Transverse colon (tissue), 4 donors: ENCODE data around the gene ZFYVE21. TPM values are rescaled to one million over a fixed set of nuclear protein-coding genes. Genes with fewer than 3 reads are reported as not detected.

Source experiments
- DNase-seq: peaks from one replicate; pipeline ENCODE4 v3.0.0-alpha.2; 2019
- H3K27ac ChIP-seq, 4 donors: fragments of 200-600 bp; sonication (generic); 2 replicates each; pipeline ENCODE4 v1.5.1; 2016 to 2018; ENCODE audit warnings: inconsistent platforms in 4 of 4
- H3K27me3 ChIP-seq: fragments of 200-600 bp; sonication (generic); 2 replicates; pipeline ENCODE4 v1.5.1; 2017; ENCODE audit warnings: inconsistent platforms
- H3K36me3 ChIP-seq, 4 donors: fragments of 200-600 bp; sonication (generic); 2 replicates each; pipeline ENCODE4 v1.5.1; 2017 to 2019; ENCODE audit warnings: inconsistent platforms in 4 of 4
- H3K4me1 ChIP-seq, 4 donors: fragments of 200-600 bp; sonication (generic); 2 replicates each; pipeline ENCODE4 v1.5.1; 2017 to 2020; ENCODE audit warnings: inconsistent platforms in 4 of 4
- H3K4me3 ChIP-seq, 4 donors: fragments of 200-600 bp; sonication (generic); 1 replicate in 1 of 4; 2 replicates in 3 of 4; pipeline versions ENCODE4 v1.5.1 to v1.6.1; 2017 to 2019; ENCODE audit warnings: inconsistent platforms in 4 of 4
- H3K9me3 ChIP-seq, 2 donors: fragments of 200-600 bp; sonication (generic); 2 replicates each; pipeline ENCODE4 v1.5.1; 2017 to 2019; ENCODE audit warnings: inconsistent platforms in 2 of 2
- CTCF ChIP-seq, 5 experiments: fragments of 200-600 bp in 3 of 5; fragments of 450-650 bp in 2 of 5; sonication (generic) in 3 of 5; IDR thresholded peaks; 1 replicate in 2 of 5; 2 replicates in 3 of 5; pipeline ENCODE4 v1.5.1; 2016 to 2017; ENCODE audit warnings: antibody characterized with exemption in 5 of 5, inconsistent platforms in 3 of 5, mild to moderate bottlenecking in 2 of 5, moderate library complexity in 1 of 5
- EP300 ChIP-seq: sonication (generic); formaldehyde crosslinking; IDR thresholded peaks from one replicate; pipeline ENCODE4 v1.6.1; 2017; ENCODE audit warnings: antibody characterized with exemption, low read depth
- POLR2A ChIP-seq: fragments of 450-650 bp; IDR thresholded peaks from one replicate; pipeline ENCODE4 v1.6.1; 2016; ENCODE audit warnings: antibody characterized with exemption, mild to moderate bottlenecking, moderate library complexity
- POLR2AphosphoS5 ChIP-seq, 3 donors: sonication (generic); formaldehyde crosslinking; IDR thresholded peaks; one replicate each; pipeline ENCODE4 v1.6.1; 2016; ENCODE audit warnings: antibody characterized with exemption in 3 of 3
- WGBS, 2 donors: methylation state at CpG; one replicate each; pipeline ENCODE4 v1.1.5; 2018; ENCODE audit warnings: low coverage in 1 of 2; 5-methylcytosine and 5-hydroxymethylcytosine counted together
- in situ Hi-C, 4 donors: fragments of 200-750 bp; cut with MboI; loops; one replicate each; pipeline versions ENCODE4 v1.15.0 to v1.15.1; 2017; ENCODE audit warnings: low sequenced_read_pairs in 3 of 4, low pct_ligation_motif_present in 1 of 4, low pct_unique_long_range_greater_than_20kb in 1 of 4
- intact Hi-C: fragments of 100-400 bp; cut with DNase I; formaldehyde crosslinking; loops from one replicate; pipeline ENCODE4 v1.15.1; 2023; ENCODE audit warnings: low total_unique reads
- total RNA-seq, 4 donors: library from RNA; depleted of rRNA; stranded (reverse); fragments of >200 nt; gene quantifications; one replicate each; pipeline ENCODE4 v1.1.0, GENCODE V29; 2016

Gene ZFYVE21
- total RNA-seq, 4 donors from 2014 or later = 90.2 to 214 (median 137) TPM

GRCh38 chr14:103671911-103672310 lies 43.7 kb upstream of the ZFYVE21 start:
- WGBS, 2 donors = 93 to 100% methylated on average over 1 to 4 of the region's 4 CpGs
- H3K36me3 ChIP-seq = peaks cover 2 to 98% (median 54%) of the 10 kb centered on the region in 4 donors
- in situ Hi-C loops (no loop called here), intact Hi-C loops (no loop called here)
- no peak for DNase-seq
- H3K9me3 ChIP-seq = no peaks in the 10 kb centered on the region
- TF ChIP-seq CTCF (IDR thresholded peaks at IDR 0.05) = no peak
- no peak for TF ChIP-seq EP300
- no peak for TF ChIP-seq POLR2A
- no peak for TF ChIP-seq POLR2AphosphoS5 (IDR thresholded peaks at IDR 0.05)
- H3K4me1 ChIP-seq = no peaks in the 10 kb centered on the region
- H3K27me3 ChIP-seq = no peaks in the 10 kb centered on the region
- no peak overlapping the region for H3K4me3 ChIP-seq
- H3K27ac ChIP-seq = no peak overlapping the region

- Histone ChIP-seq H3K27me3 (no peaks in the 10 kb centered on the region), H3K4me1 (peaks cover 0 to 7% (median 0%) of the 10 kb centered on the region in 4 donors), H3K9me3 (no peaks in the 10 kb centered on the region), H3K36me3 (peaks cover 0 to 97% (median 53%) of the 10 kb centered on the region in 4 donors), H3K4me3 (no peak overlapping the region), H3K27ac (no peak overlapping the region)
- intact Hi-C loops = no loop called here
- no peak for DNase-seq
- in situ Hi-C loops = no loop called here
- 95 to 96% methylated on average over 2 to 8 of the region's 8 CpGs for WGBS, 2 donors
- TF ChIP-seq EP300 (no peak), CTCF (IDR thresholded peaks at IDR 0.05) (no peak), POLR2A (no peak), POLR2AphosphoS5 (IDR thresholded peaks at IDR 0.05) (no peak)
Observed at GRCh38 chr14:103675957-103676356, 39.7 kb upstream of the ZFYVE21 start.

- Histone ChIP-seq H3K4me3 (no peak overlapping the region), H3K9me3 (no peaks in the 10 kb centered on the region), H3K36me3 (peaks cover 0 to 98% (median 53%) of the 10 kb centered on the region in 4 donors), H3K4me1 (peaks cover 0 to 7% (median 0%) of the 10 kb centered on the region in 4 donors), H3K27me3 (no peaks in the 10 kb centered on the region), H3K27ac (no peak overlapping the region)
- intact Hi-C loops (no loop called here), in situ Hi-C loops (no loop called here)
- 81 to 83% methylated on average over 5 to 16 of the region's 16 CpGs for WGBS, 2 donors
- no peak for DNase-seq
- TF ChIP-seq POLR2A (no peak), CTCF (IDR thresholded peaks at IDR 0.05) (no peak), EP300 (no peak)
Observed at GRCh38 chr14:103676881-103677675, 38.5 kb upstream of the ZFYVE21 start.

GRCh38 chr14:103679351-103679750 lies 36.3 kb upstream of the ZFYVE21 start:
- peak; percentile 51 for DNase-seq
- H3K4me1 ChIP-seq = peaks cover 0 to 7% (median 0%) of the 10 kb centered on the region in 4 donors
- in situ Hi-C loops (no loop called here), intact Hi-C loops (no loop called here)
- 31 to 32% methylated on average over 12 to 13 of the region's 13 CpGs for WGBS, 2 donors
- H3K27me3 ChIP-seq = no peaks in the 10 kb centered on the region
- H3K27ac ChIP-seq = no peak overlapping the region
- H3K4me3 ChIP-seq = no peak overlapping the region
- peaks cover 0 to 93% (median 47%) of the 10 kb centered on the region in 4 donors for H3K36me3 ChIP-seq
- no peaks in the 10 kb centered on the region for H3K9me3 ChIP-seq
- TF ChIP-seq POLR2A (no peak), CTCF (IDR thresholded peaks at IDR 0.05) (peak; percentile 28 to 43 (median 41)), POLR2AphosphoS5 (IDR thresholded peaks at IDR 0.05) (no peak), EP300 (no peak)
